HG02763 (cell line): ENCODE results near the gene SEPSECS.

Experiments
- ATAC-seq: cut with Tn5 transposase; IDR thresholded peaks from one replicate; pipeline ENCODE4 v1.9.1; 2021; ENCODE audit warnings: mild to moderate bottlenecking, moderate library complexity; ENCODE audit not compliant: unreplicated experiment

The SEPSECS gene

DNA sequence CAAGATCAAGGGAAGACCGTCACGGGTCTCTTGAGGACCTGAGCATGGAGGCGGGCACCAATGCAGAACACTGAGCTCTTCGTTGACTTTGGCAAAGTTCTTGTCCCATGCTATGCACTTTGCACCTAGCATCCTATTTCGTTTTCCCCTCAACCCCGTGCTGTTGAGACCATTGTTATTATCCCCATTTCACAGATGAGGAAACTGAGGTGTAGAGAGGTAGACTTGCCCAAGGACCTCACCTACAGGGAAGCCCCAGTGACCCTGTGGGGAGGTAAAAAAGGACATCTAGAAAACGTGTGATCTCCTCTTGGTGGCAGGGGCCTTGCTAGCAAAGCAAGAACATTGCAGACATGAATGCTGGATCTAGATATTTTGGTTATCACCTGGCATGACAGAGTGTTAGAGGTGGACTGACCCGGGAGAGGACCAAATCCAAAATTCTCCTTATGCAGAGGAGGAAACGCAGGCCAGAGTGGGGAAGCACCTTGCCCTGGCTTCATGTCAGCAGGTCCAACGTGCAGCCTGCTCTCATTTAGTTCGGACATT is 48.5 kb downstream of the SEPSECS start:
- no peak for ATAC-seq

DNA sequence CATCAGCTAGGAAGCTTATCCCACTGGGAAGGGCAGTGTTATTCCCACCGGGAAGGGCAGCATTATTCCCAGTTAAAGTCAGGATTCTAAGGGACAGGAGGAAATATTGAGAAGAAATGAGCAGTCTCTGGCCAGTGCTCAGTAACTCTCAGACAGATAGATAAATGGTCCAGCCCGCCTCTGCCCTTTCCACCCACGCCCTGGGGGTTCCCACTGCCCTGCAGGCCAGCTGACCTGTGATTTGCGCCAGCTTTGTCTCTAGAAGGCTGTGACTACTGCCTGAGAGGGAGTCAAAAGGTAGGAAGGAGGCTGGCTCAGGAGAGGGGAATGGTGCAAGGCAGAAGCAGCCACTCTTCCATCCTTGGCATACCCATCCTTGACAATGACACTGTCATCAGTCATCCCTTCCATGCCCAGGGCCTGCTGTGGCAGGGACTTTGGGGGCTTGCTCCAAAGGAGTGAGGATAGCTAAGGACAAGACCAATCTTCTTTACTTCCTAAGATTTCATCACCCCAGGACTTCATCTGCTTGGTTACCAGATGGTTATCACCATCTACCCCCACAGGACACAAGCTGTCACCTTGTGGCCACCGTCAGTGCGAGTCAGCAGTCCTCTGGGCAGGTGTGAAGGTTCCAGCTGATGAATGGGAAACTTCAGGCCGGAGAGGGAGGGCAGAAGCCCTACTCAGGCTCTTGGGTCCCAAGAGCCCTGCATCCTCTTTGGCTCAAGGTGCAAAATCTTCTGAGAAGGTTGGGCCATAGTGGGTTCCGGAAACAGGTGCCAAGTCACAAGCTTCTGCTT is 49.5 kb downstream of the SEPSECS start:
- no peak for ATAC-seq

- no peak for ATAC-seq
Observed at GRCh38 chr4:25109511-25109910, 50.7 kb downstream of the SEPSECS start.

DNA sequence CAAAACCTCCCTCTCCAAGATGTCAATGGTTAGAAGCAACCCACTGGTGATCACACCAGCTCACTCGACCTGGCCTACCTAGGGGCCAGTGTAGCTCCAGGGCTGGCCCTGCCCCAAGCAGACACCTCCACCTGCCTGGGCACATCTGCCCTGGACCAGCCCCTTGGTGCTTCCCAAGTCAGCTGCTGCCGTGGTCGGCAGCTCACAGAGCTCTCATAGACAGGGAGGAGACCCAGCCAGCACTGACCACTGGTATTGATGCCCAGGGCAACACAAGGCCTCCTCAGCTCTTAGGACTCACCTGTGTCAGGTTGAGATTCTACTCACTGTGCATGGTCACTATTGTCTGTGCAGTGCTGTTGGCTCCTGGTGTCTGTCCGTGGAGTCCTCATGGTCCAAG is 51.7 kb downstream of the SEPSECS start:
- ATAC-seq, result no peak

DNA sequence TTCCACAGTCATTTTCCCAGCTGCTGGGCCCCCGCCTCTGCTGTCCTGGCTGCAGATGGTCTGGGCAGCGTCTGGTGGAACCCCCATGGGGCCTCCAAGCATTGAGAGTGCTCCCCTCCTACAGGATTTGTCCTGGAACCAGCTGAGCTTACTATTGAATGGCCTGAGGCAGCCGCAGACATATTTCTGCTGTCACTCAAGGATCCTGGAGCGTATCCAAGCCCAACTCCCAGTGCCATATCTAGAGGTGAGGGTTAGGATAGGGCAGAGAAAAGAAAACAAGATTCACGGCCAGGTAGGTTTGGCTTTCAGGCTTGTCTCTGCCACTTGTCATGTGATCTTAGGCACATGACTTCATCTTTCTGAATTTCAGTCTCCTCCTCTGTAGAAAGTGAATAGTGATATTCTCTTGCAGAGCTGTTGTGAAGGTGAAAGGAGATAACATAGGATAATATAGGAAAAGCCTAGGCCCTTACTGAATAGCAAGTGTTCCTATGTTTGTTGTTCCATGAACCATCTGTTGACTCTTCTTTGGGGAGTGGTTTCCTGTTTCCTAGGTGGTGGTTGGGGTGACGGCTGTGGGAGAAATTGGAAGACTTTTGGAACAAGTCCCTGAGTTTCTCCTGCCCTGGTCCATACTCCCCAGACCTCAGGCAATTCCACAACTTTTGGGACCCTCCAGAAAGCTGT is 52.3 kb downstream of the SEPSECS start:
- ATAC-seq, result no peak

DNA sequence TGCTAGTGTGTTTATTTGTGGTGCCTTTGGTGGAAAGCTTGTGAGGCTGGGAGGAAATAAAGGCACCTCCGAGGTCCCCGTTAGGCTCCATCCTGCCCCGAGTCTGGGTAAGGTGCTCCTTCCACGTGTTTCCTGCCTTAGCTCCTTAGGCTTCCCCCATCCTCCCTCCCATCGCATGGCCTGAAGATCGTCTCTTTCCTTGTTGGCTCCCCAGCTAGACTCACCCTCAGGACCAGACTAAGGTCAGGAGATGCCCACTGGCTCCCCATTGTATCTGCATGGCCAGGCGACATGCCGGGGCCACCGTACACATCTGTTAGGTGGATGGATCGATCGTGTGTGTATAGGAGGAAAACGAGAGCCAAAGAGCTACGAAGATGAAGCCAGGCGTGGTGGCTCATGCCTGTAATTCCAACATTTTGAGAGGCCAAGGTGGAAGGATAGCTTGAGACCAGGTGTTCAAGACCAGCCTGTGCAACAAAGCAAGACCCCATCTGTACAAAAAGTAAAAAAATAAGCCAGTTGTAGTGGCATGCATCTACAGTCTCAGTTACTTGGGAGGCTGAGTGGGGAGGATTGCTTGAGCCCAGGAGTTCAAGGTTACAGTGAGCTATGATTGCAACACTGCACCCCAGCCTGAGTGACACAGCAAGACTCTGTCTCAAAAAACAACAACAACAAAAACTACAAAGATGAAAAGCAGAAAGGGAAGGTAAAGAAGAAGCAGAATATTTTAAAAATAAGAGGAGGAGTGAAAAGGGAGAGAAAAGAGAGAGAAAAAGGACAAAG is 53.7 kb downstream of the SEPSECS start:
- ATAC-seq, result no peak

DNA sequence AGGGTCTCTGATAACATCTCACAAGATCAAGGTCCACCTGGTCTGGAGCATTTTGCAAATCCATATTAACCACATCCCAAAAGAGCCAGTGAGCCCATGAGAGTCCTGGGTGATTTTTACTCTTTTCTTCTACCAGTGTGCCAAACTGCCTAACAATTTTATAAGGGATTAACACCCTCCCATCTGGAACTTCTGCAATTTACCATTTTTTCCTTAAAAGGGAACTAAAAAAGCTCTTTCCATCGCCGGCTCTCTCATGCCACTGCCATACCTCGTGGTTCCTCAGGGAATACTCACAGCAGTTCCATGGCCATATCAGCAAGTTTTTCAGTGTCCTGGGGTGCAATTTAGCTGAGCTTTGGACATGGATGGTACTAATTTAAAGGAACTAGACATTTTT is 55.7 kb downstream of the SEPSECS start:
- no peak for ATAC-seq

- no peak for ATAC-seq
Observed at GRCh38 chr4:25103418-25103817, 56.8 kb downstream of the SEPSECS start.

GRCh38 chr4:25101836-25102235 is 58.4 kb downstream of the SEPSECS start:
- no peak for ATAC-seq

DNA sequence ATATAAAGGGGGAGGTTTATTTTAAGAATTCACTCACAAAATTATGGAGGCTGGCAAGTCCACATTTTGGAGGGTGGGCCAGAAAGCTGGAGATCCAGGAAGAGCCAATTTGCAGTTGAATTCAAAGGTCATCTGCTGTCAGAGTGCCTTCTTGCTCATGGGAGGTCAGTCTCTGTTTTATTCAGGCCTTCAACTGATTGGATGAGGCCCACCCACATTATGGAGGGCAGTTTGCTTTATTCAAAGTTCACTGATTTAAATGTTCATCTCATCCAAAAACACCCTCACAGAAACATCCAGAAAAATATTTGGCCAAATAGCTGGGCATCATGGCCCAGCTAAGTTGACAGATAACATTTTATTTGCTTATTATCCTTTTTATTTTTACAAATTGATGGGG is 59.5 kb downstream of the SEPSECS start:
- ATAC-seq, result no peak

- no peak for ATAC-seq
Observed at GRCh38 chr4:25100021-25100555, 60.2 kb downstream of the SEPSECS start.

DNA sequence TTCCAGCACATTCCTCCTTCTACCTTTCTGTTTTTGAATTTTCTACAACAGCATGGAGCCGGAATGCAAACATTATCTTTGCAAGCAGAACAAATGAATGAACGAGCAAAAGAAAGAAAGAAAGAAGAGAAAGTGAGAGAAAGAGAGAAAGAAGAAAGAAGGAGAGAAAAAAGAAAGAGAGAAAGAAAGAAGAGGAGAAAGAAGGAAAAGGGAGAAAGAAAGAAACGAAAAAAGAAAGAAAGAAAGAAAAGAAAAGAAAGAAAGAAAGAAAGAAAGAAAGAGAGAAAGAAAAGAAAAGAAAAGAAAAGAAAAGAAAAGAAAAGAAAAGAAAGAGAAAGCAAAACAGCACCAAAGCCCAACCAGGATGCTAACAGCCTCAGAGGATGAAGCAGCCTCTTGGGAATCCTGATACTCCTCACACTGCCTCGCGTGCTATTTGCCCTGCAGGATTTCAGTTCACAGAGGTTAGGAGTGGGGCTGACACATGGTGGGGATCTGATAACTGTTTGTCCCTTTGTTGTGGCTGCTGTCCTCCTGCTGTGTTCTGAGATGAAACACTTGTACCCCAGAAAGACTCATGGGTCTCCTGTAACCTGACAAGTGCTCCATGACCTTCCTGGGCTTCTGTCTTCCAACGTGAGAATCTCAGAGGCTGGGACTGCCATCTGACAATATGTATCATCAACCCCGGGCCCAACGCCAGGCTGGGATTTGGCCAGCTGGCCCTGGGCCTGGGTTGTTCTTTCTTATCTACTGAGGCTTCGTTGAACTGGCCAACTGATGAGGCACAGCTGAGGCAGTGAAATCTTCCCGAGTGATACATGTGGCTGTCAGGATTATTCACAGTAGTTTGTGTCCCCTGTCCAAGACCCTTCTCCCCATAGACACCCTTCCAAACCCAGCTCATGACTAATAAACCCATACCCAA is 61.0 kb downstream of the SEPSECS start:
- no peak for ATAC-seq

- no peak for ATAC-seq
Observed at GRCh38 chr4:25096981-25097443, 63.2 kb downstream of the SEPSECS start.

DNA sequence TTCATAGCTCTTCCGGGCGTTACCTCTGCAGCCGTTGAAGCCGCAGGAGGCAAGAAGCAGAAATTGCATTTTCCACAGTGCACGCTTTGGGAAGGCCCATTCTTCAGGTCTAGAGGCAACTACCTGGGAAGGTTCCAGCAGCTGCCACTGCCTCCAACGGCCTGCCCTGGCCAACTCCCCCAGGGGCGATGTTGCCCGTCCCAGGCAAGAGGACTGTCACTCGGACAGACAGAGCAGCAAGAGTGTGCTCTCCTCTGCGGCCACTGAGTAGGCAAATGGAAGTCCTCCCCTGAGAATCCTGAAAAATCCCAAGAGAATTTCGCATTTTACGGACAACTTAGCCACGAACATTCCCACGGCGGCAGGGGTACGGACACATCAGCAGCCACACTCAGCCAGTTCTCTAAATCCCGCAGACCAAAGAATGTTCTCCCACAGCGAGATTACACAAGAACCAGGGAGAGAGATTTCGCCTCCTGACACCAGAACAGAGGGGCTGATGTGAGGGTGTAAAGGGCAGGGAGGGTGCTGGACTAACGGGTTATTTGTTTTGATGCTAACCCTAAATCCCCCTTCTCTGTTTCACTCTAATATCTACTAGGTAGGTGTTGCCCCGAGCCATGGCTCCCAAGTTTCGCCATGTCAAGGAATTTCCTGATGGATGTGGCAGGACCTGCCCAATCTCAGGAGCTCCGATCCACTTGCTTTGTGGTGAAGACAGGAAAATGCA is 63.8 kb downstream of the SEPSECS start:
- ATAC-seq, result no peak

- ATAC-seq, result no peak
Observed at GRCh38 chr4:25095837-25096236, 64.4 kb downstream of the SEPSECS start.

GRCh38 chr4:25092139-25092538 is 68.1 kb downstream of the SEPSECS start:
- ATAC-seq, result no peak

GRCh38 chr4:25090516-25090915 is 69.7 kb downstream of the SEPSECS start:
- ATAC-seq, result no peak

DNA sequence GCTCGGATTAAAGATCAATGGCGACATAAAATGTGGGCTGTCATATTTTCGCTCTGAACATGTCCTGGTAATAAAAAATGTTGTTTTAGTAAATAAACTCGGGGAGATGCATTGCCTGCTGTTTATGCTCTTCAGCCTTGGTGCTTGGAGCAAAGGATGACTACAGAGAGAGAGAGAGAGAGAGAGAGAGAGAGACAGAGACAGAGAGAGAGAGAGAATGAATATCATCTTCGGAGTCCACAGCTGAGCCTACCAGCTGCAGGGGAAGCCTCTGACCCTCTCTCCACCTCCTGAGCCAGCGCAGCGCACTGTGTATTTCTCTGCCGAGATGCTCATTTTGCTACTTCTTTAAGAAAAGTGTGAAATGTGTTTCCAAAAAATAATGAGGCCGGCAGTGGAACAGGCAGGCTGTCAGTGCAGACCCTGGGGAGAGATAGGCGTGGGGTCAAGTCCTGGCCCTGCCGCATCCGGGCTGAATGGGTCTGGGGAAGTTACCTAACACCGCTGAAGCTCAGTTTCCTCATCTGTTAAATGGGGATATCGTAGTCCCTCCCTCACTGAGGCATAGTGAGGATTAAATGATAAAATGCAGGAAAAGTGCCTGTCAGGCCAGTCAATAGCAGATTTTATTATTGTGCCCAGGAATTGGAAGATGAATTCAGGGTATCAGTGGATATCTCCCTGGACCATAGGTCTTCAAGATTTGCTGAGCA is 71.0 kb downstream of the SEPSECS start:
- ATAC-seq, result no peak
